ENCODE results near the gene PTPN12.

GRCh38 chr7:77627309-77627676, 90.2 kb downstream of the PTPN12 start:
- no peak for TF ChIP-seq CTCF (conservative IDR thresholded peaks at IDR 0.05)
- no peak for TF ChIP-seq EZH2 (IDR thresholded peaks at IDR 0.05; ENCODE audit: low read depth)

Data from PC-9 (cell line).